GM18511 (cell line): ENCODE measurements around the gene TMEM229A.
"Not testable (repeated sequence)": the region's sequence is repeated elsewhere in the genome, so short reads cannot be mapped to it uniquely, and the experiment has no call there.

Experiments
- ATAC-seq: cut with Tn5 transposase; IDR thresholded peaks from one replicate; pipeline ENCODE4 v1.9.1; 2021; ENCODE audit warnings: mild to moderate bottlenecking, moderate library complexity; ENCODE audit not compliant: unreplicated experiment

The TMEM229A gene

GRCh38 chr7:124033095-124033806 lies 384 bp upstream of the TMEM229A start:
- ATAC-seq, result peak; percentile 33

GRCh38 chr7:124031919-124032318 lies 948 bp downstream of the TMEM229A start:
- peak; percentile 13 for ATAC-seq

- no peak for ATAC-seq
These were observed 1.5 kb downstream of the TMEM229A start for GRCh38 chr7:124031406-124031805.

- no peak for ATAC-seq
These were observed 1.9 kb downstream of the TMEM229A start for GRCh38 chr7:124030964-124031363.

GRCh38 chr7:124029396-124030188 lies 3.3 kb downstream of the TMEM229A start:
- no peak for ATAC-seq

- ATAC-seq, result no peak
These were observed 5.6 kb downstream of the TMEM229A start for GRCh38 chr7:124027236-124027635.

- not testable (repeated sequence) for ATAC-seq
These were observed 8.5 kb downstream of the TMEM229A start for GRCh38 chr7:124024329-124024728.

GRCh38 chr7:124022551-124022950 lies 10.3 kb downstream of the TMEM229A start:
- no peak for ATAC-seq

- no peak for ATAC-seq
These were observed 12.8 kb downstream of the TMEM229A start for GRCh38 chr7:124020060-124020459.

- ATAC-seq, result no peak
These were observed 19.6 kb downstream of the TMEM229A start for GRCh38 chr7:124013306-124013705.

GRCh38 chr7:124012864-124013263 lies 20.0 kb downstream of the TMEM229A start:
- no peak for ATAC-seq

- no peak for ATAC-seq
These were observed 23.5 kb downstream of the TMEM229A start for GRCh38 chr7:124009321-124009720.

- not testable (repeated sequence) for ATAC-seq
These were observed 24.6 kb downstream of the TMEM229A start for GRCh38 chr7:124008296-124008695.

- ATAC-seq, result no peak
These were observed 33.2 kb downstream of the TMEM229A start for GRCh38 chr7:123999703-124000102.

GRCh38 chr7:123998921-123999320 lies 33.9 kb downstream of the TMEM229A start:
- no peak for ATAC-seq

- ATAC-seq, result no peak
These were observed 36.6 kb downstream of the TMEM229A start for GRCh38 chr7:123996327-123996625.

- peak; percentile 84 for ATAC-seq
These were observed 37.1 kb downstream of the TMEM229A start for GRCh38 chr7:123995617-123996326.

- no peak for ATAC-seq
These were observed 38.4 kb downstream of the TMEM229A start for GRCh38 chr7:123994449-123994848.

GRCh38 chr7:123993996-123994395 lies 38.9 kb downstream of the TMEM229A start:
- ATAC-seq, result no peak

GRCh38 chr7:123992913-123993518 lies 39.9 kb downstream of the TMEM229A start:
- ATAC-seq, result no peak

GRCh38 chr7:123987445-123987844 lies 45.4 kb downstream of the TMEM229A start:
- no peak for ATAC-seq
